Measurements from ENCODE around the gene RCOR1.

Gene RCOR1

GRCh38 chr14:102752239-102752847 lies 159.9 kb downstream of the RCOR1 start:
- TF ChIP-seq CTCF (conservative IDR thresholded peaks at IDR 0.05), result no peak
- H3K27ac ChIP-seq, result no peak overlapping the region

- TF ChIP-seq CTCF (conservative IDR thresholded peaks at IDR 0.05), result no peak
- H3K27ac ChIP-seq, result no peak overlapping the region
Measured at GRCh38 chr14:102754370-102755262, 162.2 kb downstream of the RCOR1 start.

GRCh38 chr14:102757646-102758045 lies 165.2 kb downstream of the RCOR1 start:
- no peak for TF ChIP-seq CTCF (conservative IDR thresholded peaks at IDR 0.05)
- no peak overlapping the region for H3K27ac ChIP-seq

- H3K27ac ChIP-seq, result no peak overlapping the region; the same call in 1 of the 2 replicates
- no peak for TF ChIP-seq CTCF (conservative IDR thresholded peaks at IDR 0.05)
Measured at GRCh38 chr14:102758087-102758486, 165.6 kb downstream of the RCOR1 start.

GRCh38 chr14:102759456-102760187 lies 167.2 kb downstream of the RCOR1 start:
- TF ChIP-seq CTCF (conservative IDR thresholded peaks at IDR 0.05), result peak; percentile 51; the same call in 1 of the 2 replicates
- H3K27ac ChIP-seq, result peak overlapping the region; percentile 76

GRCh38 chr14:102760496-102761193 lies 168.2 kb downstream of the RCOR1 start:
- H3K27ac ChIP-seq, result peak overlapping the region; percentile 76
- no peak for TF ChIP-seq CTCF (conservative IDR thresholded peaks at IDR 0.05)

Data from VCaP (cell line).